GM06990 (cell line): ENCODE data around the gene ARHGEF12.

Source experiments
- DNase-seq: peaks from one replicate; pipeline ENCODE4 v3.0.0-alpha.2; 2011; ENCODE audit not compliant: insufficient read length; ENCODE audit errors: extremely low read depth
- H3K27me3 ChIP-seq: replicated peaks from 2 replicates; pipeline ENCODE4 v1.6.0; 2011; ENCODE audit warnings: low read length; ENCODE audit not compliant: control insufficient read depth, insufficient read depth
- H3K36me3 ChIP-seq: 2 replicates; pipeline ENCODE4 v1.5.1; 2011; ENCODE audit warnings: low read length; ENCODE audit not compliant: control insufficient read depth, insufficient read depth
- H3K4me3 ChIP-seq: replicated peaks from 2 replicates; pipeline ENCODE4 v1.5.1; 2011; ENCODE audit warnings: low read depth, mild to moderate bottlenecking, control low read depth, low read length
- TF ChIP-seq, protein P1 (sequence below): IDR thresholded peaks from 2 replicates; pipeline ENCODE4 v1.5.1; 2011; ENCODE audit warnings: low read length, control low read depth, mild to moderate bottlenecking, inconsistent platforms; ENCODE audit not compliant: insufficient read depth, poor library complexity, severe bottlenecking

The ARHGEF12 gene

DNA sequence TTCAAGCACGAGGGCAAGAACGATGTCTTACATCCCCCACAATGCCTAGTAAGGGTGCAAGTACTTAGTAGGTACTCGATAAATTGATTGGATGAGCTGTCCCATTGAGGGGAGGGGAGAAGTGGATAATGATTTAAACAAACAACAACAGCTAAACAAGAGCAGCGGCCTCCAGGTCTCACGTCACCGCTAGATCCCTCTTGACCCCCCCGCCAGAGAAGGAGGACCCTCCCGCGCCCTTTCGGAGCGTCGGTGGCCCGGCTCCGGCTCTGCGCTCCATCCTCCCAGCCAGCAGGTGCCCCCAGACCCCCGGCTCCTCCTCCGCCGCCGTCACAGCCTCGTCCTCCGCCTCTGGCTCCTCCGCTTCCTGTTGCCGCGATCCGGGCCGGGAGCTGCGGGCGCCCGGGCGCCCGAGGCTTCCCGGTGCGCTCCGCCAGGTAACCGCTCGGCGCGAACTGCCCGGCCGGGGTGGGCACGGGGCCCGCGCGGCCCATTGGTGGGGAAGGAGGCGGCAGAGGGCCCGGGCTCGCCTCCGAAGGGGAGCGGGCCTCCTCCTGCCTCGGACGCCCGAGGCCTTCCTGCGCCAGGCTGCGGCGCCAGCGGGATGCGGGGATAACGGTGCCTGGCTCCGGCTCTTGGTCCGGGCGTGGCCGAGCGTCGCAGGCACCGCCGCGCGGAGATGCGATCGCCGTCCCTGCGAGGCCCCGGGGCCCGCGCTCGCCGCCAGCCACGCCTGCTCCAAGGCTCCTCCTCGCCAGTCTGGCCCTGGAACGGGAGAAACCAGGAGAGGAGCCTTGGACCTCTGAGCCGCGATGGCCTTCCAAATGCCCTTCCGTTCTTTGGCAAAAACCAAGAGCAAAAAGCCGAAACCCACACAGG, 11.0 kb upstream of the ARHGEF12 start, which contains the start of gene TLCD5:
TSS of gene TLCD5 (plus strand) at position 368 of the 879 bp plus-strand sequence. CDS start 2,143 bp downstream, outside the sequence.
- no peaks in the 10 kb centered on the region for H3K36me3 ChIP-seq
- TF ChIP-seq, protein P1, sequence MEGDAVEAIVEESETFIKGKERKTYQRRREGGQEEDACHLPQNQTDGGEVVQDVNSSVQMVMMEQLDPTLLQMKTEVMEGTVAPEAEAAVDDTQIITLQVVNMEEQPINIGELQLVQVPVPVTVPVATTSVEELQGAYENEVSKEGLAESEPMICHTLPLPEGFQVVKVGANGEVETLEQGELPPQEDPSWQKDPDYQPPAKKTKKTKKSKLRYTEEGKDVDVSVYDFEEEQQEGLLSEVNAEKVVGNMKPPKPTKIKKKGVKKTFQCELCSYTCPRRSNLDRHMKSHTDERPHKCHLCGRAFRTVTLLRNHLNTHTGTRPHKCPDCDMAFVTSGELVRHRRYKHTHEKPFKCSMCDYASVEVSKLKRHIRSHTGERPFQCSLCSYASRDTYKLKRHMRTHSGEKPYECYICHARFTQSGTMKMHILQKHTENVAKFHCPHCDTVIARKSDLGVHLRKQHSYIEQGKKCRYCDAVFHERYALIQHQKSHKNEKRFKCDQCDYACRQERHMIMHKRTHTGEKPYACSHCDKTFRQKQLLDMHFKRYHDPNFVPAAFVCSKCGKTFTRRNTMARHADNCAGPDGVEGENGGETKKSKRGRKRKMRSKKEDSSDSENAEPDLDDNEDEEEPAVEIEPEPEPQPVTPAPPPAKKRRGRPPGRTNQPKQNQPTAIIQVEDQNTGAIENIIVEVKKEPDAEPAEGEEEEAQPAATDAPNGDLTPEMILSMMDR, result peak; percentile 13
- DNase-seq, result peak; percentile 81
- no peaks in the 10 kb centered on the region for H3K27me3 ChIP-seq
- peak within 1 kb of the TSS; percentile 65 for H3K4me3 ChIP-seq

DNA sequence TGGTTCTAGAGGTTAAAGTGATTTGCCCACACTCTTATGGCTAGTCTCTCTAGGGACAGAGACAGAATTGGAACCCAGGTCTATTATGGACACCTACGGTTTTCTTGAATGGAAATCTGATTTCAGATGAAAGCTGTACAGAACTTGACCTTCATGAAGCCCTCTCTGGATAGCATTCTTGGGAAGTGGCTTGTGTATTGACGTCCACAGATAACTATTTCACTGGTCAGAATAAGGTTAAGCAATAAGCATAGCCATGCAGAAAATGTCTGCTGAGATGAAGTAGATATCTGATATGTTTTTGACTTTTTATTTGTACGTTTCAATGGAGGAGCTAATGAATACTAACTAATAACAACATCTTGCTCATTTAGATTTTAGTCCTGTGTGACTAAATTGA, 10.0 kb upstream of the ARHGEF12 start:
- Histone ChIP-seq H3K36me3 (no peaks in the 10 kb centered on the region), H3K27me3 (no peaks in the 10 kb centered on the region), H3K4me3 (no peak overlapping the region)
- no peak for DNase-seq
- TF ChIP-seq, protein P1, result no peak

DNA sequence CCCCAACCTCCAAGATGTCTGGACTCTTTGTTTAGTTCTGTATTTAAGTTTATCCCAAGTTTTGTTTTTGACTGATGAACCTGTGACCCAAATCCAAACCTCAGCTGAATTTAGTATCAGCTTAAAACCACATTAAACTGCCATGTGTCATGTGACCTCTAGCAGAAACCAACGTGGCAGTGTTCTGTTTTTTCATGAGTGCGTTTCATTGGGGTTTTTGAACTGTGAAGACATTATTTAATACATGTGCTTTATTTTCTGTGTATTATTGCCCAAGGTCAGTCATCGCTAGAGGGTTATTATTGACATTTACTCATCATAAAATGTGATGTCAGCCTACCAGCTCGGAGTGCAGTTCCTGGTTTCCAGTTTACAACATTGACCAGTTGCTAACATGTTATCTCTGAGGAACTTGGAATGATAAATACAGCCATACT, 9.3 kb upstream of the ARHGEF12 start:
- TF ChIP-seq, protein P1, result no peak
- DNase-seq, result peak; percentile 26
- no peaks in the 10 kb centered on the region for H3K36me3 ChIP-seq
- H3K4me3 ChIP-seq, result no peak overlapping the region
- H3K27me3 ChIP-seq, result no peaks in the 10 kb centered on the region

DNA sequence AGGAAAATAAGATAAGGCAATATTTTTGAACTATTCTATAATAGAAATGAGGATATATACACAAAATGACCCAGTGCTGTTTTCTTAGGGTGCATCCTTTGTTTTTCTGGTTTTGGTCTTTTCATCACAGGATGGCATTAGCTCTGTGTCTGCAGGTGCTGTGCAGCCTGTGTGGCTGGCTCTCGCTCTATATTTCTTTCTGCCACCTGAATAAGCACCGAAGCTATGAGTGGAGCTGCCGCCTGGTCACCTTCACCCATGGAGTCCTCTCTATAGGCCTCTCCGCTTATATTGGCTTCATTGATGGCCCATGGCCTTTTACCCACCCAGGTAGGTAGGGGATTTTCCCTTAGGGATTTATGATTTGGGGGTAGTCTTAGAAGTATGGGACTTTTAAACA, 8.9 kb upstream of the ARHGEF12 start:
- DNase-seq, result no peak
- TF ChIP-seq, protein P1, result no peak

DNA sequence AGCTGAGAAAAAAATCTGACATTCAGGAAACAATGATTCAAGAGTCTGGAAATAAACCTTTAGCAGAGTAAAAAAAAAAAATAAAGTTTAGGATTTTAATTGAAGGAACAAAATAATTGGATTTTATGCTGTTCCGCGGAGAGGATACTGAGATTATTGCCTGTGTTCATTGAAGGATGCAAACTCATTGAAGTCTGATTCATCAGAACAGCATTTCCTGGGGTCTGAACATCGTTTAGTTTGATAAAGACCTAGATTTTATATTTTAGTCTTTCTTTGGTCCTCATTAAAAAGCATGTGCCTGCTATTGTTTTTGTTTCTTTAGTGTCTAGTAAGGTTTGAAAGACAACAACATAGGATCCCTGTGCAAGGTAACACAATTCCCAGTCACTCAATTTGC, 6.7 kb upstream of the ARHGEF12 start:
- no peaks in the 10 kb centered on the region for H3K36me3 ChIP-seq
- DNase-seq, result no peak
- H3K27me3 ChIP-seq, result no peaks in the 10 kb centered on the region
- no peak overlapping the region for H3K4me3 ChIP-seq
- TF ChIP-seq, protein P1, result no peak

More for the DNA sequence above, 8.9 kb upstream of the ARHGEF12 start:
- no peaks in the 10 kb centered on the region for H3K27me3 ChIP-seq
- H3K36me3 ChIP-seq, result no peaks in the 10 kb centered on the region
- no peak overlapping the region for H3K4me3 ChIP-seq
